SIG-M5 treated with dmso at 0.1 percent for 504 hours (cell line): ENCODE results near the gene ALDH3A1.

Source experiments
- DNase-seq: peaks from one replicate; lab custom pipeline; 2025; ENCODE audit not compliant: unreplicated experiment; lab: John Stamatoyannopoulos, UW

The ALDH3A1 gene

DNA sequence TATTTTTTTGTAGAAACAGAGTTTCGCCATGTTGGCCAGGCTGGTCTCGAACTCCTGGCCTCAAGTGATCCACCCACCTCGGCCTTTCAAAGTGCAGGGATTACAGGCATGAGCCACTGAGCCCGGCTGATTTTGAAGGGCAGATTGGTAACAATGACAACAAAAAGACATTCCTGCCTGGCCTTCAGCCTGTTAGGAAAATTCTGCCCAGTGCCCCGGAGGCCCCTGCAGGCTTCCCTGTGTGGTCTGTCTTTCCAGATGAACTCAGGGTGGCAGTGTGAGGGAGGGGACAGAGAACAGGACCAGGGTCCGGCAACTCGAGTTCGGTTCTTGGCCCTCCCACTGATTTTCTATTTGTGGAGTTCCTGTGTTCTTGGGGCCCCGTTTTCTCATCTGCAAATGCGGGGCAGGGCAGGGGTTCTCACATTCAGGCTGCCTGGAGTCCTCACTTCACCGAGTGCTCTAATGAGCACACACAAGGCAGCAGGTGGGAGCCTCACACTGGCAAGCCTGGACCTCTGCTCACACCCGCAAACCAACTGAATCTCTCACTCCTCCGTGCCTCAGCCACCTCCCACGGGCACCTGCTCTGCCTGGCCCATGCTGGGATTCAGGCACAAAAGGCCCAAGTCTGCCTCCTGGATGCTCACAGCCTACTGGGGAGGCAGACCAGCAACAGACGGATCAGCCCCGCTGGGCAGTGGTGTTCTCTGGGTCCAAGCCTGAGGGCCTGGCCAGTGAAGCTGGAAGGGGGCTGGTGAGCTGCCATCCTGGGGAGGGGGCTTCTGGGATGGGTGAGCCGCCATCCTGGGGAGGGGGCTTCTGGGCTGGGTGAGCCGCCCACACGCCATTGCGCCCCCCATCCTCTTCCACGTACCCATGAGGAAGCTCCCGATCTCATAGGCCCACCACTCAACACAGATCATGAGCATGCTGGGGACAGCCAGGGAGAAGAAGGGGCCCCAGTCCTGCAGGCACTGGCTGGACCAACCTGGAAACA lies 42.0 kb downstream of the ALDH3A1 start:
- no peak for DNase-seq

DNA sequence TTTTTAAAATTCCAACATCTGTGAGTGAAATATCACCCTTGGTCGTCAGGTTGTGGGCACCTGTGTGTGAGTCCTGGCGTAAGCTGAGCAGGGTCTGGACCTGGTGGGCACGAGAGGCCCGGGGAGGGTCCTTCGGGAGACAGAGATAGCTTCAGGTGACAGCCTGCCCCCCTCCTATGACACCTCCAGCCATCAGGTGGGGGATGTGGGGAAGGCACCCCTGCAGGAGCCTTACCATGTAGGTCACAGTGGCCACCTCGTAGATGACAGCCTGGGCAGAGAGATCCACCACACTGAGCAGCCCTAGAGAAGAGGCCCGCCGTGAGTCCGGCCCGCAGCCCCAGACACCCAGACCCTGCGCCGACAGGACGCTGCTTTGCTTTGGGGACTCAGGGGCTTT lies 42.9 kb downstream of the ALDH3A1 start:
- DNase-seq: no peak

DNA sequence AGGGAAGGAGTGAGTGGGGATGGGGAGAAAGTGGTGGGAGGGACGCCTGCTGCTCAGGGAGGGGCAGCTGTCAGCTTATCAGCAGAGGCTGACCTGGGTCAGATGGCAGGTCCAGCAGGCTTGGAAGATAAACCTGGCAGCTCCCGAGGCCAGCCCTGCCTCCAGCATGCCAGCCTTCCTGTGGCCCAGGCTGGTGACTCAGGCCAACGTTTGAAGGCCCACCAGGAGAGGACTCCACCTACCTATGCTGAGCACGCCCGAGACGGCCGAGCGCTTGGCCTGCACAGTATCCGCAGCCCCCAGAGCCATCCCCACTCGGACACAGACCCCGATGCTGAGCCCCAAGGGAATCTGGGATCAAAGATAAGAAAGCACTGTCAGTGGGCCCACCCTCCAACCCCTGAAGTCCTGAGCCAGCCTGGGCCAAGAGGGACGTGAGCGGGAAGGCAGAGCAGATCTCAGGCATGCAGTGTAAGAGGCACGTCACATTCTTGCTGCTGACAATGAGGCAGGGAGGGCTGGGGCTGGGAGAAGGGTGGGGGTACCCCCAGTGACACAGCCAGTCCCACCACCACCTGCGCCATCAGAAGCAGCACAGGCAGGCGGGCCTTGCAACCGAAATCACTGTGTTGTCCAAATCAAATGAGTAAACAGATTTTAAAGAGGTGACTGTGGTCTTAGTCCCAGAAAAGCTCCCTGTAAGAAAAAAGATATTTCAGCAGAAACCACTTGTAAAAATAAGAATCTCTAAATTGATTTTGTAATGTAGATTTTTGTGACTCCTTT lies 44.1 kb downstream of the ALDH3A1 start:
- no peak for DNase-seq

DNA sequence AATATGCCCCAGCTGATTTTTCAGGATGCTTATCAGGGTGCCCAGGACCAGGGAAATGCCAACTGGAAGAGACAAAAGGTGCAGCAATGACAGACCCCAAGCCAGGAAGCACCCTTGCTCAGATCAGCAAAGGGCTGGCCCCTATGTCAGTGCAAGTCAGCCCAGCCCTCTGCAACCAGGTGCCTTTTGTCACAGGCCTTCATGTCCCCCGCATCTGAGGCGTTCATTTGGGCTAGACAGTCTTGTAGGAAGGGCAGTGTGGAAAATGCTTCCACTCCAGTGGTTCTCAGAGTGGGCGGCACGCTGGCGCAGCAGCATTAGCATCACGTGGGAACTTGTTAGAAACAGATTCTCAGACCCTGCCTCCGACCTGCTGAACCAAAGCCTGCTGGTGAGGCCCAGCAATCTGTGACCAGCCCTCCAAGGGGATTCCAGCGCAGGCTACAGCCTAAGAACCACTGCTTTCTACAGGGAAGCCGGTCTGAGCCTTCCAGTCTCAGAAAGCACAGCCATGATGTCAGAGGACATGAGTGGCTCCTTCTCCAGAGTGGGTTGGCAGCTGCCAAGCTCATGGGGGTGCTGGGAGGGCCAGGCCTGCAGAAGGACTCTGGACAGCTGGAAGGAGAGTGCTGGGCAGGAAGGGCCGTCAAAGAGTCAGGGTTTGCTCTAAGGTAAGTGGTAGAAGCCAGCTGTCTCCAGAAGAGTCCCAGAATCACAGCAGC lies 44.8 kb downstream of the ALDH3A1 start:
- no peak for DNase-seq

DNA sequence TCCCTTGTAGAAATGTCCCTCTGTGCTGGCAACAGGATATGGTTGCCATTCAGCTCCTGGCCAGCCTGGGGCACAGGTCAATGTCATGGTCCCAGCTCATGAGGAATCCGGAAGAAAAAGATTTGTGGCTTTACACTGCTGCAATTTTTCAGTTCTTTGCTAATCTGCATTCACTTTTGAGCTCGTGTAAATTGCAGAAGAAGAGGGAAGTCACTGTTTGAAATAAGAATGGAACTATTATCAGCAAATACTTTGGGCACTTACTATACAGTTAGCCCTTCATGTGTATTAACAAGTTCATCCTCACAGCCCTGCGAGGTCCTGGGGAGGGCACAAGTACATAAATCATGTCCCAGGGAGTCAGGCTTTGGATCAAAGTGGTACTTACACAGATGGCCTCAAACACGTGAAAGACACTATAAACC lies 45.9 kb downstream of the ALDH3A1 start:
- no peak for DNase-seq
